ENCODE data around the gene CCDC158.
"Not testable (repeated sequence)": the region's sequence is repeated elsewhere in the genome, so short reads cannot be mapped to it uniquely, and the experiment has no call there.

CCDC158 gene

GRCh38 chr4:76457885-76458284 is 36.9 kb upstream of the CCDC158 start:
- DNase-seq (ENCODE audit: low read depth) = no peak
- no peak overlapping the region for H3K4me3 ChIP-seq (ENCODE audit: low read depth, low read length)
- TF ChIP-seq, protein P1, sequence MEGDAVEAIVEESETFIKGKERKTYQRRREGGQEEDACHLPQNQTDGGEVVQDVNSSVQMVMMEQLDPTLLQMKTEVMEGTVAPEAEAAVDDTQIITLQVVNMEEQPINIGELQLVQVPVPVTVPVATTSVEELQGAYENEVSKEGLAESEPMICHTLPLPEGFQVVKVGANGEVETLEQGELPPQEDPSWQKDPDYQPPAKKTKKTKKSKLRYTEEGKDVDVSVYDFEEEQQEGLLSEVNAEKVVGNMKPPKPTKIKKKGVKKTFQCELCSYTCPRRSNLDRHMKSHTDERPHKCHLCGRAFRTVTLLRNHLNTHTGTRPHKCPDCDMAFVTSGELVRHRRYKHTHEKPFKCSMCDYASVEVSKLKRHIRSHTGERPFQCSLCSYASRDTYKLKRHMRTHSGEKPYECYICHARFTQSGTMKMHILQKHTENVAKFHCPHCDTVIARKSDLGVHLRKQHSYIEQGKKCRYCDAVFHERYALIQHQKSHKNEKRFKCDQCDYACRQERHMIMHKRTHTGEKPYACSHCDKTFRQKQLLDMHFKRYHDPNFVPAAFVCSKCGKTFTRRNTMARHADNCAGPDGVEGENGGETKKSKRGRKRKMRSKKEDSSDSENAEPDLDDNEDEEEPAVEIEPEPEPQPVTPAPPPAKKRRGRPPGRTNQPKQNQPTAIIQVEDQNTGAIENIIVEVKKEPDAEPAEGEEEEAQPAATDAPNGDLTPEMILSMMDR (IDR thresholded peaks at IDR 0.05; ENCODE audit: low read depth, low read length, missing control alignments) = no peak

DNA sequence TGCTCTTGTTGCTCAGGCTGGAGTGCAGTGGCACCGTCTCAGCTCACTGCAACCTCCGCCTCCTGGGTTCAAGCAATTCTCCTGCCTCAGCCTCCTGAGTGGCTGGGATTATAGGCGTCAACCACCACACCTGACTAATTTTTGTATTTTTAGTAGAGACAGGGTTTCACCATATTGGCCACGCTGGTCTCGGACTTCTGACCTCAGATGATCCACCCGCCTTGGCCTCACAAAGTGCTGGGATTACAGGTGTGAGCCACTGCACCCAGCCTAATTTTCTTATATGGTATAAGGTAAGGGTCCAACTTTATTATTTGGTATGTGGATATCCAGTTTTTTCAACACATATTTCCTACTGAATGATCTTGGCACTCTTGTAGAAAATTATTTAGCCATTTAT is 33.1 kb upstream of the CCDC158 start:
- not testable (repeated sequence) for H3K4me3 ChIP-seq (ENCODE audit: low read depth, low read length); DNase-seq (ENCODE audit: low read depth)

GRCh38 chr4:76453232-76453631 is 32.3 kb upstream of the CCDC158 start:
- TF ChIP-seq, protein P1 (IDR thresholded peaks at IDR 0.05; ENCODE audit: low read depth, low read length, missing control alignments) = no peak
- DNase-seq (ENCODE audit: low read depth) = no peak
- no peak overlapping the region for H3K4me3 ChIP-seq (ENCODE audit: low read depth, low read length)

DNA sequence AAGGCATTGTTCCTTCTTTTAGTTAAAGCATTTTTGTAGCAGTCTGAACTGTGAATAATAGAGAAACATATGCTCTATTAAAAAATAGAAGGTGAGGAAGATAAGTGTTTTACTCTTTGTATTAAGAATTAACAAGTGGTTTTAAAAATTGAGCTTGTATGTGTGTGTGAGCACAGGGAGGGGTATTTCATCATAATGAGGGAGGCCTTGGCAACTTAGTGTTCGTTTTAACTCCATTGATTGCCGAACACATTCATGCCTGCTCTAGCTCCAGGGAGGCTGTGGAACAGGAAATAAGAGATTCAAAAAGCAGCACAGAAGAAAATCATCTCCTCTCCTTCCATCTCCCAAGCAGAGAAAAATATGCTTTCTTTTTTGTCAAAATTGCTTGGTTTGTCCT is 28.9 kb upstream of the CCDC158 start:
- H3K4me3 ChIP-seq (ENCODE audit: low read depth, low read length) = no peak overlapping the region
- no peak for DNase-seq (ENCODE audit: low read depth)
- TF ChIP-seq, protein P1 (IDR thresholded peaks at IDR 0.05; ENCODE audit: low read depth, low read length, missing control alignments) = no peak

GRCh38 chr4:76449362-76449767 is 28.4 kb upstream of the CCDC158 start:
- H3K4me3 ChIP-seq (ENCODE audit: low read depth, low read length) = no peak overlapping the region
- DNase-seq (ENCODE audit: low read depth) = no peak
- TF ChIP-seq, protein P1 (IDR thresholded peaks at IDR 0.05; ENCODE audit: low read depth, low read length, missing control alignments) = no peak

GRCh38 chr4:76448211-76448610 is 27.3 kb upstream of the CCDC158 start:
- DNase-seq (ENCODE audit: low read depth) = no peak
- TF ChIP-seq, protein P1 (IDR thresholded peaks at IDR 0.05; ENCODE audit: low read depth, low read length, missing control alignments) = no peak
- H3K4me3 ChIP-seq (ENCODE audit: low read depth, low read length) = no peak overlapping the region

DNA sequence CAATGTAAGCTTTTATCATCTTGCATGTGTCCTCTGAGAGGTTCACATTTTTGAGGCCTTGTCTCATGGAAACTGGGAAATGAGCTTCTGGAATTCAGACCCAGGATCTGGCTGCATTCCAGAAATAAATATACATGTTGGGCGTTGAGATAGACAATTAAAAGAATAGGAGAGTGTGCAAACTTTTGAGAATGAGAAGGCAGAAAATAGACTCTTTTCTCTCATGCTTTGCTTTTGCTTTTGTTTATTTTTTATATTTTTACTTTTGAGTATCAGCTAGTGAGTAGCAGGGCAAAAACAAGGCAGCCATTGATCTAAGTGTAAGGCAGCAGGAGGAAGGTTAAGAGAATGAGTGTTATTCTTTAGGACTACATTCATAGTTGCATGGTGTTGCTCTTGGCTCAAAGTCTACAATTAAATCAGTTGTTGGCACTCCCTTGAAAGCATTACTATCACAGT is 26.5 kb upstream of the CCDC158 start:
- no peak overlapping the region for H3K4me3 ChIP-seq (ENCODE audit: low read depth, low read length)
- TF ChIP-seq, protein P1 (IDR thresholded peaks at IDR 0.05; ENCODE audit: low read depth, low read length, missing control alignments) = no peak

More for the DNA sequence above, 26.5 kb upstream of the CCDC158 start:
- no peak for DNase-seq (ENCODE audit: low read depth)
